HepG2 (cell line): ENCODE data around the gene RNMT. TPM values are rescaled to one million over a fixed set of nuclear protein-coding genes. Genes with fewer than 3 reads are reported as not detected.

Source experiments
- ATAC-seq: fragments of 200-7000 bp; cut with Tn5 transposase; 3 replicates; pipeline ENCODE4 v1.9.1; 2020; ENCODE audit warnings: mild to moderate bottlenecking, moderate library complexity
- BruUV-seq: library from RNA; stranded (reverse); fragments of 400-500 nt; replicated peaks from 2 replicates; lab custom pipeline; 2021; lab: Mats Ljungman, UMichigan
- CTCF ChIA-PET: fragments of 300-600 bp; formaldehyde crosslinking; extraction: SDS; loops from one replicate; lab custom pipeline; 2021; ENCODE audit warnings: low total read pairs, inconsistent platforms, low intra/inter-chr PET ratio; lab: Yijun Ruan, JAX
- POLR2A ChIA-PET: fragments of 350-600 bp; sonication (Branson Sonifier 250); formaldehyde crosslinking; loops from one replicate; lab custom pipeline; 2020; ENCODE audit warnings: antibody characterized with exemption, inconsistent platforms; lab: Yijun Ruan, JAX
- DNase-seq: peaks from one replicate; pipeline ENCODE4 v3.0.0-alpha.2; 2015; ENCODE audit warnings: low spot score
- FAIRE-seq: peaks from 3 replicates; lab custom pipeline; 2011; peaks lifted over from hg19 to GRCh38; lab: Jason Lieb, UNC
- H2AFZ ChIP-seq: one replicate; pipeline ENCODE4 v1.6.1; 2011; ENCODE audit warnings: low read length, inconsistent platforms
- H3K27ac ChIP-seq: fragments of 300-600 bp; 3 replicates; pipeline ENCODE4 v1.8.0; 2011; ENCODE audit warnings: mixed run types, mild to moderate bottlenecking, mixed read lengths, low read length, inconsistent platforms; ENCODE audit not compliant: insufficient read depth; ENCODE audit errors: extremely low read length
- H3K27me3 ChIP-seq, 2 experiments: fragments of 200-600 bp in 1 of 2; 2 replicates in 1 of 2; 3 replicates in 1 of 2; pipeline versions ENCODE4 v1.6.0 to v1.8.0; 2011; ENCODE audit warnings: low read length in 2 of 2, mild to moderate bottlenecking in 2 of 2, moderate library complexity in 2 of 2, inconsistent platforms in 1 of 2; ENCODE audit not compliant: insufficient read depth in 2 of 2, control insufficient read depth in 1 of 2
- H3K36me3 ChIP-seq, 2 experiments: fragments of 200-600 bp in 1 of 2; replicated peaks in 1 of 2; 2 replicates in 1 of 2; 3 replicates in 1 of 2; pipeline versions ENCODE4 v1.5.1 to v1.8.0; 2011; ENCODE audit warnings: low read length in 2 of 2, inconsistent platforms in 1 of 2; ENCODE audit not compliant: insufficient read depth in 2 of 2, control insufficient read depth in 1 of 2
- H3K4me1 ChIP-seq: 2 replicates; pipeline ENCODE4 v1.5.1; 2012; ENCODE audit warnings: low read length, inconsistent platforms; ENCODE audit not compliant: insufficient read depth
- H3K4me2 ChIP-seq: 2 replicates; pipeline ENCODE4 v1.6.0; 2011; ENCODE audit warnings: low read depth, low read length, inconsistent platforms
- H3K4me3 ChIP-seq, 3 experiments: fragments of 200-600 bp in 1 of 3; sonication (generic), shearing (Covaris generic) in 1 of 3; replicated peaks in 1 of 3; 2 replicates each; pipeline ENCODE4 v1.5.1; 2011 to 2016; ENCODE audit warnings: low read length in 3 of 3, inconsistent platforms in 2 of 3, low read depth in 2 of 3, mild to moderate bottlenecking in 2 of 3, control low read depth in 1 of 3, mixed read lengths in 1 of 3; ENCODE audit not compliant: insufficient read depth in 1 of 3
- H3K79me2 ChIP-seq: one replicate; pipeline ENCODE4 v1.6.1; 2011; ENCODE audit warnings: low read length, inconsistent platforms; ENCODE audit not compliant: insufficient read depth
- H3K9ac ChIP-seq: 2 replicates; pipeline ENCODE4 v1.6.0; 2011; ENCODE audit warnings: mild to moderate bottlenecking, low read depth, low read length, inconsistent platforms; ENCODE audit not compliant: insufficient read depth
- H3K9me3 ChIP-seq: 2 replicates; pipeline ENCODE4 v1.5.1; 2012; ENCODE audit warnings: mild to moderate bottlenecking, low read length
- H4K20me1 ChIP-seq: 2 replicates; pipeline ENCODE4 v1.6.0; 2011; ENCODE audit warnings: inconsistent platforms, mild to moderate bottlenecking, low read length, moderate library complexity; ENCODE audit not compliant: insufficient read depth
- ATM ChIP-seq: fragments of 450-650 bp; IDR thresholded peaks from 2 replicates; pipeline ENCODE4 v1.7.1; 2017; ENCODE audit warnings: mild to moderate bottlenecking, borderline replicate concordance
- CEBPG ChIP-seq: IDR thresholded peaks from 2 replicates; pipeline ENCODE4 v1.6.1; 2016
- DNMT1 ChIP-seq: sonication (generic); formaldehyde crosslinking; IDR thresholded peaks from 2 replicates; pipeline ENCODE4 v1.5.1; 2020; ENCODE audit warnings: mild to moderate bottlenecking, missing genetic modification reagents
- GMEB2 ChIP-seq: IDR thresholded peaks from 2 replicates; pipeline ENCODE4 v1.6.1; 2016; ENCODE audit warnings: missing biosample characterization, missing genetic modification reagents, low read depth
- PCBP2 ChIP-seq: fragments of 200-400 bp; formaldehyde crosslinking; optimal IDR thresholded peaks from 2 replicates; pipeline ENCODE3; 2018; ENCODE audit warnings: low read length, low read depth; ENCODE audit not compliant: poor library complexity, severe bottlenecking
- SOX13 ChIP-seq, 3 experiments: fragments of 450-650 bp in 1 of 3; sonication (generic) in 1 of 3; formaldehyde crosslinking in 1 of 3; IDR thresholded peaks in 2 of 3; conservative IDR thresholded peaks in 1 of 3; 2 replicates each; pipeline versions ENCODE4 v1.5.0 to v1.6.1; 2016 to 2020; ENCODE audit warnings: antibody characterized with exemption in 1 of 3, mild to moderate bottlenecking in 1 of 3, missing compliant biosample characterization in 1 of 3, missing genetic modification reagents in 1 of 3, moderate library complexity in 1 of 3
- SRSF9 ChIP-seq: fragments of 200-400 bp; formaldehyde crosslinking; IDR thresholded peaks from 2 replicates; pipeline ENCODE4 v1.6.1; 2018; ENCODE audit warnings: borderline replicate concordance, mild to moderate bottlenecking, low read depth, low read length; ENCODE audit not compliant: insufficient read depth, poor library complexity, severe bottlenecking
- ZNF235 ChIP-seq: sonication (generic); formaldehyde crosslinking; IDR thresholded peaks from 2 replicates; pipeline ENCODE4 v1.8.1; 2023; ENCODE audit warnings: mild to moderate bottlenecking, missing genetic modification reagents, borderline replicate concordance
- ZNF318 ChIP-seq: sonication (generic); formaldehyde crosslinking; IDR thresholded peaks from 2 replicates; pipeline ENCODE4 v1.4.0; 2020; ENCODE audit warnings: mild to moderate bottlenecking, missing genetic modification reagents
- ZNF703 ChIP-seq: sonication (generic); formaldehyde crosslinking; IDR thresholded peaks from 2 replicates; pipeline ENCODE4 v1.5.1; 2020; ENCODE audit warnings: missing genetic modification reagents, mild to moderate bottlenecking, moderate library complexity, borderline replicate concordance
- ZSCAN30 ChIP-seq: sonication (generic); formaldehyde crosslinking; IDR thresholded peaks from 2 replicates; pipeline ENCODE4 v1.5.0; 2020; ENCODE audit warnings: mild to moderate bottlenecking, missing genetic modification reagents
- ZUFSP ChIP-seq: sonication (generic); formaldehyde crosslinking; IDR thresholded peaks from 2 replicates; pipeline ENCODE4 v1.9.0; 2021; ENCODE audit warnings: missing genetic modification reagents, mild to moderate bottlenecking, borderline replicate concordance
- WGBS: methylation state at CpG from one replicate; pipeline ENCODE4 v1.1.6; 2017; ENCODE audit warnings: low lambda C conversion rate; 5-methylcytosine and 5-hydroxymethylcytosine counted together
- in situ Hi-C: cut with HindIII; loops from 2 replicates; pipeline ENCODE4 v1.10.0; 2017; ENCODE audit warnings: low pct_unique_long_range_greater_than_20kb; ENCODE audit not compliant: extremely low pct_ligation_motif_present
- intact Hi-C: fragments of 100-400 bp; cut with micrococcal nuclease; formaldehyde crosslinking; loops from one replicate; pipeline ENCODE4 v1.10.0; 2022; ENCODE audit not compliant: unreplicated experiment
- polyA plus RNA-seq, 8 experiments: library from polyadenylated mRNA; depleted of rRNA in 3 of 8; stranded (reverse) in 7 of 8; unstranded in 1 of 8; fragments of >200 nt; fragmentation: Illumina TruSeq in 4 of 8; extraction: Trizol in 4 of 8; gene quantifications; 2 replicates each; pipeline versions ENCODE4 v1.2.1 to v1.2.3, GENCODE V29; 2011 to 2016; ENCODE audit warnings: low read depth in 4 of 8, missing spikeins in 1 of 8, mixed read lengths in 1 of 8; ENCODE audit not compliant: insufficient read depth in 1 of 8
- total RNA-seq, 5 experiments: library from RNA; depleted of rRNA; stranded (reverse); fragments of >200 nt; fragmentation: Illumina TruSeq; extraction: Trizol; gene quantifications; 2 replicates each; pipeline ENCODE4 v1.2.3, GENCODE V29; 2016; ENCODE audit warnings: low read depth in 1 of 5

Gene RNMT
- total and polyA plus RNA-seq, 2 of the 13 experiments (the other 11 are each of a cell fraction or from before 2014, with no cell fraction given), result 22.9 to 24.4 TPM

- Histone ChIP-seq H3K4me3 (no peak overlapping the region), H3K9me3 (no peaks in the 10 kb centered on the region), H3K79me2 (peaks cover 59% of the 10 kb centered on the region), H3K27me3 (no peaks in the 10 kb centered on the region), H3K36me3 (peaks cover 1 to 5% of the 10 kb centered on the region in 2 experiments; a peak in 4 of 5 replicates), H3K9ac (no peak overlapping the region), H3K27ac (no peak overlapping the region), H4K20me1 (peaks cover 11% of the 10 kb centered on the region; the same call in 1 of the 2 replicates), H3K4me2 (no peak overlapping the region), H2AFZ (no peak overlapping the region), H3K4me1 (peaks cover under 1% of the 10 kb centered on the region; the same call in 1 of the 2 replicates)
- intact Hi-C loops (loop anchor here (1.0 kb wide), 1 partner anchor 32 kb away; no protein-coding TSS in a partner anchor), in situ Hi-C loops (no loop called here)
- no TSS peak for BruUV-seq
- WGBS, result 95% methylated on average over 6 of the region's 6 CpGs
- ChIA-PET CTCF (no interaction called here), POLR2A (no interaction called here)
- ATAC-seq (no peak), FAIRE-seq (no peak), DNase-seq (no peak)
- no peak for TF ChIP-seq SOX13 (IDR thresholded peaks at IDR 0.05)
- TF ChIP-seq SOX13 (CRISPR knock-in tag; conservative IDR thresholded peaks at IDR 0.05 in 1 of 2, IDR thresholded peaks at IDR 0.05 in 1 of 2), result no peak
- no peak for TF ChIP-seq DNMT1 (CRISPR knock-in tag)
- no peak for TF ChIP-seq CEBPG (CRISPR knock-in tag)
- TF ChIP-seq ZUFSP (CRISPR knock-in tag), result no peak
- TF ChIP-seq GMEB2 (CRISPR knock-in tag), result no peak
- TF ChIP-seq ATM, result no peak
- TF ChIP-seq ZNF703, result no peak
- TF ChIP-seq ZNF318 (CRISPR knock-in tag), result no peak
- no peak for TF ChIP-seq PCBP2
- no peak for TF ChIP-seq ZNF235 (CRISPR knock-in tag)
- TF ChIP-seq SRSF9, result no peak
- no peak for TF ChIP-seq ZSCAN30
Observed at GRCh38 chr18:13681701-13682100, 44.8 kb upstream of the RNMT start.
